Measurements from ENCODE around the gene PPP1R36. TPM values are rescaled to one million over a fixed set of nuclear protein-coding genes. Genes with fewer than 3 reads are reported as not detected.

The PPP1R36 gene
- total RNA-seq, 1 experiment from 2014 or later, result 0.50 TPM

DNA sequence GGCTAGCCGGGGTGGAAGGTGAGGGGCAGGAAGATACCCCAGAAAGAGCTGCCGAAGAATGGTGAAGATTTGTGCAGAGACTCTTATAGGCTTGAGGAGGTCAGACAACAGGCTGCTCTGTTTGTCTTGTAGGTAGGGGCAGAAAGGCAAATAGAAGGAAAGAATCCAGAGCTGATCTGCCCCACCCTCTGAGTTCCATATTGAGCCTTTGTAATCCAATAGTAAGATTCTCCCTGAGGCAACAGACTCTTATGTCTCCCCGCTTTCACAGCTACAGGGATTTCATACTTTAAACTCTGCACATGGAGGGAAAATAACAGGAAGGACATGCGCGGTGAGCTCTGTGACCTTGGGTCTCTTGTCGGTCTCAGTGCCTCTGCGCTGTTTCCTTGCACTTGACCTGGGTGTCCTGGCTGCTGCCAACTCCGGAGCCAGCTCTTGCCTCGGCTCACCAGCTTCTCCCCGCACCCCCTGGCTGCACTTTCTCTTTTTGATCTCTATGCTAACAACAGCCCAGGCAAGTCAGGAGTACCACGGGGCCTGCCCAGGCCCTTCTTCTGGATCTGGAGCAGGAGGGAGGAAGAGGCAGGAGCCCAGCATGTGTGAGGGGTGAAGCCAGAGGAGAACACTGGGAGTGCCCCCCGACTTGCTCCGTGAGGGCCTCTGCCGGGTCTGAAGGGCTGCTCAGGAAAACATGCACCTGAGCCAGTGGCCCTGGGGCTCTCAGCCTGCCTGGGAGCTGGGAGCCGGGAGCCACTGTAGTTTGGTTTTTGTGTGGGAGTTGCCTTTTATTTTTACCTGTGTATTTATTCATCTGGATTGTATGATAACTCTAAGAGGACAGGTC, 75.8 kb downstream of the PPP1R36 start:
- peak overlapping the region in 1 of 3 experiments; percentile 65; a peak in 1 of 7 replicates for H3K27ac Mint-ChIP-seq
- no peak for TF ChIP-seq CTCF (conservative IDR thresholded peaks at IDR 0.05)

More for the DNA sequence above, 75.8 kb downstream of the PPP1R36 start:
- no peak overlapping the region for H3T11ph ChIP-seq (ENCODE audit: low read length)
- H3K79me2 ChIP-seq (ENCODE audit: insufficient read depth, low read length), result no peaks in the 10 kb centered on the region
- Mint-ChIP-seq H3K4me1 (peaks cover 11 to 20% of the 10 kb centered on the region in 2 experiments), H3K27me3 (ENCODE audit: low read depth) (peaks cover 2% of the 10 kb centered on the region; the same call in 1 of the 2 replicates), H3K36me3 (ENCODE audit: insufficient read depth in 1 of 3, low read depth in 3 of 3) (no peaks in the 10 kb centered on the region), H3K9me3 (no peaks in the 10 kb centered on the region), H3K4me3 (no peak overlapping the region)
- no peak overlapping the region for H2BK5ac ChIP-seq (ENCODE audit: insufficient read length, low read length)
- H3K56ac ChIP-seq (ENCODE audit: insufficient read length, low read depth, low read length), result no peak overlapping the region
- no peaks in the 10 kb centered on the region; the same call in 1 of the 2 replicates for H3K4me1 ChIP-seq (ENCODE audit: insufficient read depth, low read length)
- H2BK12ac ChIP-seq (ENCODE audit: insufficient read length, low read depth, low read length), result no peak overlapping the region
- peak overlapping the region; percentile 29 for H3K18ac ChIP-seq (ENCODE audit: insufficient read length, low read depth, low read length)
- no peak overlapping the region for H4K5ac ChIP-seq (ENCODE audit: insufficient read length, low read depth, low read length)
- no peaks in the 10 kb centered on the region for H3K23me2 ChIP-seq (ENCODE audit: insufficient read length, low read depth, low read length, poor library complexity, severe bottlenecking)
- no peaks in the 10 kb centered on the region for H3K79me1 ChIP-seq (ENCODE audit: insufficient read depth, low read depth, low read length, poor library complexity, severe bottlenecking)
- no peak overlapping the region for H2BK20ac ChIP-seq (ENCODE audit: low read depth, low read length, poor library complexity, severe bottlenecking)
- no peak overlapping the region for H2BK120ac ChIP-seq (ENCODE audit: low read depth, low read length, poor library complexity, severe bottlenecking)
- no peak overlapping the region for H4K8ac ChIP-seq (replicated peaks; ENCODE audit: insufficient read length, low read depth, low read length)
- no peak overlapping the region for H3K4ac ChIP-seq (ENCODE audit: low read depth, low read length)
- H3K9me3 ChIP-seq (ENCODE audit: control insufficient read depth, low read depth, low read length), result no peaks in the 10 kb centered on the region
- no peaks in the 10 kb centered on the region for H3K27me3 ChIP-seq (ENCODE audit: insufficient read depth, low read length)
- H2AK5ac ChIP-seq (ENCODE audit: insufficient read length, low read length), result no peak overlapping the region
- no CpG with 5 or more reads among the region's 15 CpGs for WGBS (ENCODE audit: extremely low coverage, insufficient read length, low lambda C conversion rate)
- H3K23ac ChIP-seq (ENCODE audit: insufficient read length, low read depth, low read length), result no peak overlapping the region
- no peaks in the 10 kb centered on the region for H4K20me1 ChIP-seq (ENCODE audit: control insufficient read depth, insufficient read depth, insufficient read length)
- no peak overlapping the region for H2AFZ ChIP-seq (ENCODE audit: low read length)
- no peak overlapping the region for H3K9ac ChIP-seq (ENCODE audit: extremely low read depth, insufficient read length, low read length)
- H4K91ac ChIP-seq (ENCODE audit: insufficient read length, low read depth, low read length), result no peak overlapping the region
- no peak overlapping the region for H3K4me2 ChIP-seq (ENCODE audit: insufficient read depth, insufficient read length, low read length)
- H3K14ac ChIP-seq (ENCODE audit: insufficient read depth, low read length), result peak overlapping the region; percentile 63; the same call in 1 of the 2 replicates
- DNase-seq, result no peak
- H3K27ac ChIP-seq (ENCODE audit: insufficient read length, low read depth, low read length), result no peak overlapping the region
- H2BK15ac ChIP-seq (ENCODE audit: low read depth, low read length), result no peak overlapping the region

Measured in H9 (cell line).